Lung (tissue), 12 donors: ENCODE measurements around the gene BTBD16. TPM values are rescaled to one million over a fixed set of nuclear protein-coding genes. Genes with fewer than 3 reads are reported as not detected.

Experiments
- ATAC-seq: fragments of 200-7000 bp; cut with Tn5 transposase; one replicate; pipeline ENCODE4 v1.9.1; 2020; ENCODE audit warnings: moderate number of reproducible peaks; ENCODE audit not compliant: insufficient read depth, low FRiP score
- DNase-seq, 3 donors: peaks; one replicate each; pipeline ENCODE4 v3.0.0-alpha.2; 2013 to 2017
- H3K27ac ChIP-seq, 2 donors: one replicate each; pipeline ENCODE4 v1.5.1; 2013; ENCODE audit warnings: mild to moderate bottlenecking in 2 of 2, moderate library complexity in 2 of 2, control low read depth in 1 of 2, inconsistent platforms in 1 of 2, low read depth in 1 of 2, low read length in 1 of 2
- H3K27me3 ChIP-seq, 3 donors: one replicate each; pipeline ENCODE4 v1.5.1; 2013; ENCODE audit warnings: low read length in 2 of 3; ENCODE audit not compliant: control insufficient read depth in 3 of 3, insufficient read depth in 3 of 3
- H3K36me3 ChIP-seq, 4 donors: one replicate each; pipeline ENCODE4 v1.5.1; 2013; ENCODE audit warnings: low read length in 4 of 4, mild to moderate bottlenecking in 1 of 4, moderate library complexity in 1 of 4; ENCODE audit not compliant: control insufficient read depth in 4 of 4, insufficient read depth in 4 of 4
- H3K4me1 ChIP-seq, 5 donors: one replicate each; pipeline ENCODE4 v1.5.1; 2013; ENCODE audit warnings: low read length in 5 of 5, mild to moderate bottlenecking in 2 of 5, moderate library complexity in 1 of 5; ENCODE audit not compliant: control insufficient read depth in 5 of 5, insufficient read depth in 5 of 5
- H3K4me3 ChIP-seq: one replicate; pipeline ENCODE4 v1.5.1; 2013; ENCODE audit warnings: mild to moderate bottlenecking, control low read depth, moderate library complexity
- H3K9ac ChIP-seq, 2 donors: one replicate each; pipeline ENCODE4 v1.5.1; 2013; ENCODE audit warnings: low read length in 2 of 2, control low read depth in 1 of 2; ENCODE audit not compliant: insufficient read depth in 1 of 2
- H3K9me3 ChIP-seq, 4 donors: one replicate each; pipeline ENCODE4 v1.5.1; 2013; ENCODE audit warnings: low read length in 3 of 4, mild to moderate bottlenecking in 1 of 4, moderate library complexity in 1 of 4; ENCODE audit not compliant: control insufficient read depth in 4 of 4, insufficient read depth in 3 of 4
- WGBS, 2 donors: extraction: QIAGEN DNeasy Blood & Tissue Kit; methylation state at CpG; one replicate each; pipeline ENCODE4 v1.1.7; 2013; 5-methylcytosine and 5-hydroxymethylcytosine counted together
- polyA plus RNA-seq, 2 donors: library from polyadenylated mRNA; stranded (reverse); fragments of 200-250 nt; gene quantifications; one replicate each; pipeline ENCODE4 v1.2.1, GENCODE V29; 2013
- total RNA-seq, 2 donors: library from RNA; depleted of rRNA in 1 of 2; stranded (reverse); fragments of >200 nt in 1 of 2; gene quantifications; one replicate each; pipeline ENCODE4 v1.2.1, GENCODE V29; 2014 to 2021
- TF ChIP-seq, protein P1 (sequence below): IDR thresholded peaks from 2 replicates; pipeline ENCODE4 v1.5.1; 2012; ENCODE audit warnings: mild to moderate bottlenecking; ENCODE audit errors: control extremely low read depth, extremely low read depth
- donor health status: control.
- donor health status: control.
- donor health status: Bipolar disorder and iron deficiency.
- donor health status: healthy.
- donor health status: DM: yes; HTN: yes; CAD: no.

The BTBD16 gene
- total and polyA plus RNA-seq, 4 donors, result 0.03 to 0.73 (median 0.67) TPM; not detected in 1

DNA sequence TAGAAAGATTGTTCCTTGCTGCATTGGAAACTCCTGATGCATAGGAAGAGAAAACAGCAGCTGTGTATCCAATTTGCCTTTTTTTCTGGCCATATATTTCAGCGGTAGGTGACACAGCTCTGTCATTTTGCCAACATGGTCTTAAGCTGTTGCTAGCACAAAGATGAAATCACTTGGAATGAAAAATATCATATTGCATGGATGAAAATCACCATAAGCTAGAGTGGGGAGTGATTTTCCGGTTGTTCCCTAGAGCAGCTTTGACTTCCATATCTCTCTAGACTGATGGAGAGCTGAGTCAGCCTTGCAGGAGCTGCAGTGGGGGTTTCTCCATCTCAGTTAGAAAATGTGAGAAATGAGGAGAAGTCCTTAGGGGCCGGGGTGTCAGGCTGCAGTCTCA, 38.3 kb upstream of the BTBD16 start:
- ATAC-seq (no peak), DNase-seq (peak; percentile 43 to 88 (median 75))
- Histone ChIP-seq H3K27me3 (no peaks in the 10 kb centered on the region), H3K9ac (no peak overlapping the region), H3K4me1 (peaks cover 0 to 5% (median 0%) of the 10 kb centered on the region in 5 donors), H3K27ac (no peak overlapping the region), H3K4me3 (no peak overlapping the region), H3K9me3 (no peaks in the 10 kb centered on the region), H3K36me3 (peaks cover 0 to 42% (median 11%) of the 10 kb centered on the region in 4 donors)
- 87 to 91% methylated on average over 3 of the region's 3 CpGs for WGBS, 2 donors
- TF ChIP-seq, protein P1, sequence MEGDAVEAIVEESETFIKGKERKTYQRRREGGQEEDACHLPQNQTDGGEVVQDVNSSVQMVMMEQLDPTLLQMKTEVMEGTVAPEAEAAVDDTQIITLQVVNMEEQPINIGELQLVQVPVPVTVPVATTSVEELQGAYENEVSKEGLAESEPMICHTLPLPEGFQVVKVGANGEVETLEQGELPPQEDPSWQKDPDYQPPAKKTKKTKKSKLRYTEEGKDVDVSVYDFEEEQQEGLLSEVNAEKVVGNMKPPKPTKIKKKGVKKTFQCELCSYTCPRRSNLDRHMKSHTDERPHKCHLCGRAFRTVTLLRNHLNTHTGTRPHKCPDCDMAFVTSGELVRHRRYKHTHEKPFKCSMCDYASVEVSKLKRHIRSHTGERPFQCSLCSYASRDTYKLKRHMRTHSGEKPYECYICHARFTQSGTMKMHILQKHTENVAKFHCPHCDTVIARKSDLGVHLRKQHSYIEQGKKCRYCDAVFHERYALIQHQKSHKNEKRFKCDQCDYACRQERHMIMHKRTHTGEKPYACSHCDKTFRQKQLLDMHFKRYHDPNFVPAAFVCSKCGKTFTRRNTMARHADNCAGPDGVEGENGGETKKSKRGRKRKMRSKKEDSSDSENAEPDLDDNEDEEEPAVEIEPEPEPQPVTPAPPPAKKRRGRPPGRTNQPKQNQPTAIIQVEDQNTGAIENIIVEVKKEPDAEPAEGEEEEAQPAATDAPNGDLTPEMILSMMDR, result no peak

DNA sequence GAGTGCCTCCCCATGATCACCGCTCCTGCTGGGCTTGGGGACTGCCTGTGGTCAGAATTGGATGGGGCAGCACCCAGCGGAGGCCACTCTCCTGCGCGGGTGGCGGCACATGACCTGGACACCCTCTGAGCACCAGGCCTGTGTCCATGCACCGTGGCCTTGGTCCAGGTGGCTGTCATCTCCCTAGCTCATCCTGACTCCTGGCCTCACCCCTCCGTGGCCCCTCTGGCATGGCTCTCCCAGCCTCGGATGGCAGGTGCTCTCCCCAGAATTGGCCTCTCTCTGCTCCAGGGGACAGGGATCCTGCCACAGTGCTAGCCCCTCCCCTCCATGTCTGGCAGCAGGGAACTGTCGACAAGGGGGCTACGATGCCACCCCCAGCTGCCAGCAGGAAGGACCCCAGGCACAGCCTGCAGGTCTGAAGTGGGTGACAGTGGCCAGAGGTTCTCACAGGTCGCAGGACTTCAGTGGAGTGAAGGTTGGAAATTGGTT, 37.2 kb upstream of the BTBD16 start:
- Histone ChIP-seq H3K4me1 (peaks cover 0 to 5% (median 0%) of the 10 kb centered on the region in 5 donors), H3K4me3 (no peak overlapping the region), H3K27ac (peak overlapping the region in 1 of 2 donors; percentile 27), H3K9me3 (no peaks in the 10 kb centered on the region), H3K36me3 (peaks cover 0 to 36% (median 11%) of the 10 kb centered on the region in 4 donors), H3K9ac (no peak overlapping the region), H3K27me3 (no peaks in the 10 kb centered on the region)
- 89 to 90% methylated on average over 11 of the region's 11 CpGs for WGBS, 2 donors
- DNase-seq (no peak), ATAC-seq (no peak)
- TF ChIP-seq, protein P1, result no peak

DNA sequence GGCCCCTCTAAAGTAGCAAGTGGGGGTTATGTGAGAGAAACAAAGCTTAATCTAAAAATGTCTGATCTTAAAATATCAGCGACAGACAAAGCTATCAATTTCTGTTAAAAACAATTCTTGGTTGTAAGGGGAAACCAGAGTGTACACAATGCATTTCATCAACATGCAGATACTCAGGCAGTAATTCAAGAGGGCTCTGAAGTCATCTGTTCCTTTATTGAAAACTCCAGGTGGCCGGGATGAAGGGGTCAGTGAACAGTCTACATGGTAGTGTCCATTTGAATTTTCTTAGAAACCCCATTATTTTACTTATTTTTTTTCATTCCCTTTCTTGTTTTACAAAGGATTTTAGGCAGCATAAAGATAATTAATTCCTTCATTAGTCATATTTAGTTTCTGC, 36.7 kb upstream of the BTBD16 start:
- Histone ChIP-seq H3K36me3 (peaks cover 0 to 34% (median 10%) of the 10 kb centered on the region in 4 donors), H3K4me3 (no peak overlapping the region), H3K4me1 (peaks cover 0 to 5% (median 0%) of the 10 kb centered on the region in 5 donors), H3K27ac (no peak overlapping the region), H3K27me3 (no peaks in the 10 kb centered on the region), H3K9me3 (no peaks in the 10 kb centered on the region), H3K9ac (no peak overlapping the region)
- 76 to 77% methylated on average over 2 of the region's 2 CpGs for WGBS, 2 donors
- TF ChIP-seq, protein P1, result no peak
- ATAC-seq, result no peak
- DNase-seq, result no peak
